HEK293T (cell line): ENCODE data around the gene CHD8.

Experiments
- BHLHE40 ChIP-seq: fragments of 450-650 bp; IDR thresholded peaks from 2 replicates; pipeline ENCODE4 v1.6.1; 2016; ENCODE audit warnings: mild to moderate bottlenecking, moderate library complexity, borderline replicate concordance
- FOXA1 ChIP-seq: fragments of 450-650 bp; IDR thresholded peaks from 2 replicates; pipeline ENCODE4 v1.6.1; 2016; ENCODE audit warnings: mild to moderate bottlenecking
- FOXM1 ChIP-seq: fragments of 450-650 bp; IDR thresholded peaks from 2 replicates; pipeline ENCODE4 v1.6.1; 2017; ENCODE audit warnings: mild to moderate bottlenecking, borderline replicate concordance
- L3MBTL2 ChIP-seq: fragments of 450-650 bp; conservative IDR thresholded peaks from 2 replicates; pipeline ENCODE4 v1.6.1; 2016; ENCODE audit warnings: mild to moderate bottlenecking
- SP1 ChIP-seq: fragments of 450-650 bp; IDR thresholded peaks from 2 replicates; pipeline ENCODE4 v1.6.1; 2017
- TARDBP ChIP-seq: fragments of 450-650 bp; IDR thresholded peaks from 2 replicates; pipeline ENCODE4 v1.6.1; 2016
- TF ChIP-seq, protein P1 (sequence below): fragments of 450-650 bp; IDR thresholded peaks from 2 replicates; pipeline ENCODE4 v1.6.1; 2016

DNA sequence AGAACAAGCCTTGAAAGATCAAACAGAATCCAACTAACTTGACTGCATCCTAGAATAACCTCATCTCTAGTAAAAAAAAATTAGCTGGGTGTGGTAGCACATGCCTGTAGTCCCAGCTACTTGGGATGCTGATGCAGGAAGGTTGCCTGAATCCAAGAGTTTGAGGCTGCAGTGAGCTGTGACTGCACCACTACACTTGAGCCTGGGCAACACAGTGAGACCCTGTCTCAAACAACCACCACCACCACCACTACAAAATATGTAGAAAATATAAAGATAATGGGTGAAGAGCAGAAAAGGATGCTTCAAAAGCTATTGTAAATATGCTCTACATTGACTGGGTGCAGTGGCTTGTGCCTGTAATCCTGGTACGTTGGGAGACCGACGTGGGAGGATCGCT, 99.4 kb downstream of the CHD8 start:
- TF ChIP-seq BHLHE40 (no peak), FOXA1 (no peak), L3MBTL2 (no peak), TARDBP (no peak), FOXM1 (no peak), SP1 (no peak)
- TF ChIP-seq, protein P1, sequence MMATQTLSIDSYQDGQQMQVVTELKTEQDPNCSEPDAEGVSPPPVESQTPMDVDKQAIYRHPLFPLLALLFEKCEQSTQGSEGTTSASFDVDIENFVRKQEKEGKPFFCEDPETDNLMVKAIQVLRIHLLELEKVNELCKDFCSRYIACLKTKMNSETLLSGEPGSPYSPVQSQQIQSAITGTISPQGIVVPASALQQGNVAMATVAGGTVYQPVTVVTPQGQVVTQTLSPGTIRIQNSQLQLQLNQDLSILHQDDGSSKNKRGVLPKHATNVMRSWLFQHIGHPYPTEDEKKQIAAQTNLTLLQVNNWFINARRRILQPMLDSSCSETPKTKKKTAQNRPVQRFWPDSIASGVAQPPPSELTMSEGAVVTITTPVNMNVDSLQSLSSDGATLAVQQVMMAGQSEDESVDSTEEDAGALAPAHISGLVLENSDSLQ, result no peak
